Measurements from ENCODE around the gene SPEF1.

SPEF1 gene

GRCh38 chr20:3800878-3801260 lies 19.6 kb upstream of the SPEF1 start:
- no peak for TF ChIP-seq CTCF (IDR thresholded peaks at IDR 0.05; ENCODE audit: low read depth, low read length, missing control alignments)
- no peak for DNase-seq (ENCODE audit: low read depth)
- H3K4me3 ChIP-seq (ENCODE audit: low read depth, low read length), result no peak overlapping the region

GRCh38 chr20:3800256-3800877 lies 19.1 kb upstream of the SPEF1 start:
- no peak overlapping the region for H3K4me3 ChIP-seq (ENCODE audit: low read depth, low read length)
- no peak for TF ChIP-seq CTCF (IDR thresholded peaks at IDR 0.05; ENCODE audit: low read depth, low read length, missing control alignments)
- DNase-seq (ENCODE audit: low read depth), result no peak

GRCh38 chr20:3798908-3799248 lies 17.6 kb upstream of the SPEF1 start:
- DNase-seq (ENCODE audit: low read depth), result no peak
- TF ChIP-seq CTCF (IDR thresholded peaks at IDR 0.05; ENCODE audit: low read depth, low read length, missing control alignments), result no peak
- H3K4me3 ChIP-seq (ENCODE audit: low read depth, low read length), result no peak overlapping the region

GRCh38 chr20:3798373-3798768 lies 17.1 kb upstream of the SPEF1 start:
- H3K4me3 ChIP-seq (ENCODE audit: low read depth, low read length), result peak overlapping the region; percentile 80; the same call in 1 of the 2 replicates
- no peak for TF ChIP-seq CTCF (IDR thresholded peaks at IDR 0.05; ENCODE audit: low read depth, low read length, missing control alignments)
- no peak for DNase-seq (ENCODE audit: low read depth)

- peak overlapping the region; percentile 80 for H3K4me3 ChIP-seq (ENCODE audit: low read depth, low read length)
- no peak for DNase-seq (ENCODE audit: low read depth)
- no peak for TF ChIP-seq CTCF (IDR thresholded peaks at IDR 0.05; ENCODE audit: low read depth, low read length, missing control alignments)
Measured at GRCh38 chr20:3797592-3798372, 16.5 kb upstream of the SPEF1 start.

- H3K4me3 ChIP-seq (ENCODE audit: low read depth, low read length), result peak overlapping the region; percentile 80
- no peak for DNase-seq (ENCODE audit: low read depth)
- no peak for TF ChIP-seq CTCF (IDR thresholded peaks at IDR 0.05; ENCODE audit: low read depth, low read length, missing control alignments)
Measured at GRCh38 chr20:3797226-3797545, 15.9 kb upstream of the SPEF1 start.
